Endothelial cell of umbilical vein (primary cell): ENCODE data around the gene MINDY4B. TPM values are rescaled to one million over a fixed set of nuclear protein-coding genes. Genes with fewer than 3 reads are reported as not detected.

Experiments used
- BruUV-seq: library from RNA; stranded (reverse); fragments of 400-500 nt; replicated peaks from 2 replicates; lab custom pipeline; 2021; lab: Mats Ljungman, UMichigan
- CTCF ChIA-PET: fragments of 300-600, 350-600 bp; sonication (Branson Sonifier 250); formaldehyde crosslinking; loops from one replicate; lab custom pipeline; 2021; ENCODE audit warnings: antibody characterized with exemption, inconsistent platforms; lab: Charles Lee
- POLR2A ChIA-PET: fragments of 300-600, 350-600 bp; sonication (Branson Sonifier 250); formaldehyde crosslinking; loops from one replicate; lab custom pipeline; 2021; ENCODE audit warnings: antibody characterized with exemption, inconsistent platforms; lab: Charles Lee
- DNase-seq: peaks from one replicate; pipeline ENCODE4 v3.0.0-alpha.2; 2011; ENCODE audit warnings: low read depth, low spot score
- FAIRE-seq: peaks from 2 replicates; lab custom pipeline; 2011; peaks lifted over from hg19 to GRCh38; lab: Jason Lieb, UNC
- H2AFZ ChIP-seq: 2 replicates; pipeline ENCODE4 v1.6.0; 2012; ENCODE audit warnings: low read depth, low read length, control low read depth, inconsistent platforms
- H3K27ac ChIP-seq: 2 replicates; pipeline ENCODE4 v1.5.1; 2011; ENCODE audit warnings: low read depth, mild to moderate bottlenecking, control low read depth, low read length, moderate library complexity; ENCODE audit not compliant: insufficient read depth
- H3K27me3 ChIP-seq, 2 experiments: 2 replicates each; pipeline versions ENCODE4 v1.6.0 to v1.6.1; 2011; ENCODE audit warnings: low read length in 2 of 2, mixed read lengths in 1 of 2; ENCODE audit not compliant: control insufficient read depth in 2 of 2, insufficient read depth in 2 of 2
- H3K36me3 ChIP-seq, 2 experiments: 2 replicates in 1 of 2; 3 replicates in 1 of 2; pipeline ENCODE4 v1.5.1; 2011; ENCODE audit warnings: low read length in 2 of 2, mild to moderate bottlenecking in 1 of 2, moderate library complexity in 1 of 2; ENCODE audit not compliant: control insufficient read depth in 2 of 2, insufficient read depth in 2 of 2; ENCODE audit errors: extremely low read depth in 1 of 2
- H3K4me1 ChIP-seq: 3 replicates; pipeline ENCODE4 v1.5.1; 2011; ENCODE audit warnings: mild to moderate bottlenecking, low read length; ENCODE audit not compliant: control insufficient read depth, insufficient read depth; ENCODE audit errors: extremely low read depth
- H3K4me2 ChIP-seq: 2 replicates; pipeline ENCODE4 v1.6.1; 2011; ENCODE audit warnings: low read length, control low read depth, mixed read lengths; ENCODE audit not compliant: insufficient read depth
- H3K4me3 ChIP-seq, 3 experiments: fragments of 200-600 bp in 1 of 3; sonication (generic), shearing (Covaris generic) in 1 of 3; replicated peaks in 1 of 3; 2 replicates each; pipeline ENCODE4 v1.5.1; 2011 to 2016; ENCODE audit warnings: control low read depth in 3 of 3, low read length in 3 of 3, mild to moderate bottlenecking in 2 of 3, inconsistent platforms in 1 of 3, low read depth in 1 of 3, moderate library complexity in 1 of 3; ENCODE audit not compliant: insufficient read depth in 1 of 3
- H3K79me2 ChIP-seq: 2 replicates; pipeline ENCODE4 v1.6.0; 2012; ENCODE audit warnings: low read length, inconsistent platforms; ENCODE audit not compliant: control insufficient read depth, insufficient read depth
- H3K9ac ChIP-seq: replicated peaks from 2 replicates; pipeline ENCODE3; 2011; ENCODE audit warnings: low read length, control low read depth; ENCODE audit not compliant: insufficient read depth; ENCODE audit errors: extremely low read depth
- H3K9me1 ChIP-seq: replicated peaks from 3 replicates; pipeline ENCODE4 v1.6.0; 2011; ENCODE audit warnings: mild to moderate bottlenecking, low read length; ENCODE audit not compliant: control insufficient read depth, insufficient read depth; ENCODE audit errors: extremely low read depth
- H3K9me3 ChIP-seq: replicated peaks from 2 replicates; pipeline ENCODE4 v1.5.1; 2012; ENCODE audit warnings: low read length, inconsistent platforms; ENCODE audit not compliant: control insufficient read depth, insufficient read depth
- H4K20me1 ChIP-seq: replicated peaks from 2 replicates; pipeline ENCODE3; 2011; ENCODE audit warnings: mild to moderate bottlenecking, low read length; ENCODE audit not compliant: control insufficient read depth, insufficient read depth; ENCODE audit errors: extremely low read depth
- CTCF ChIP-seq, 2 donors: IDR thresholded peaks; 1 replicate in 1 of 2; 2 replicates in 1 of 2; pipeline ENCODE4 v1.5.1; 2011; ENCODE audit warnings: low read length in 2 of 2, mild to moderate bottlenecking in 2 of 2, moderate library complexity in 2 of 2, control low read depth in 1 of 2, inconsistent platforms in 1 of 2, low read depth in 1 of 2; ENCODE audit not compliant: insufficient read depth in 1 of 2; ENCODE audit errors: extremely low read depth in 1 of 2
- EZH2 ChIP-seq: IDR thresholded peaks from 2 replicates; pipeline ENCODE4 v1.6.1; 2012; ENCODE audit warnings: borderline replicate concordance, low read depth, mild to moderate bottlenecking, moderate library complexity, low read length, inconsistent platforms; ENCODE audit not compliant: severe bottlenecking
- FOS ChIP-seq: IDR thresholded peaks from 2 replicates; pipeline ENCODE4 v1.6.1; 2011; ENCODE audit warnings: mild to moderate bottlenecking, low read length, moderate library complexity, borderline replicate concordance; ENCODE audit not compliant: insufficient read depth
- GATA2 ChIP-seq: IDR thresholded peaks from 2 replicates; pipeline ENCODE4 v1.7.0; 2011; ENCODE audit warnings: low read depth, mild to moderate bottlenecking, moderate library complexity, mixed read lengths, low read length; ENCODE audit not compliant: insufficient read length, insufficient read depth
- JUN ChIP-seq: IDR thresholded peaks from 2 replicates; pipeline ENCODE4 v1.6.1; 2011; ENCODE audit warnings: borderline replicate concordance, low read depth; ENCODE audit not compliant: insufficient read length, insufficient read depth
- MAX ChIP-seq: IDR thresholded peaks from 2 replicates; pipeline ENCODE4 v1.6.1; 2011; ENCODE audit not compliant: insufficient read depth, insufficient read length
- MYC ChIP-seq: IDR thresholded peaks from one replicate; pipeline ENCODE4 v1.6.1; 2011; ENCODE audit warnings: mild to moderate bottlenecking, low read depth, low read length
- POLR2A ChIP-seq: IDR thresholded peaks from 2 replicates; pipeline ENCODE4 v1.6.1; 2012; ENCODE audit warnings: low read depth, mild to moderate bottlenecking, control low read depth, low read length
- POLR2AphosphoS5 ChIP-seq: IDR thresholded peaks from 2 replicates; pipeline ENCODE4 v1.6.1; 2012; ENCODE audit warnings: low read depth, mild to moderate bottlenecking, control low read depth, low read length, moderate library complexity; ENCODE audit not compliant: insufficient read depth
- dilution Hi-C: fragments of 300-500 bp; cut with MboI; formaldehyde crosslinking; loops from one replicate; pipeline ENCODE4 v1.15.0; 2019; ENCODE audit warnings: low sequenced_read_pairs; ENCODE audit not compliant: extremely low pct_ligation_motif_present
- intact Hi-C: fragments of 100-400 bp; cut with micrococcal nuclease; formaldehyde crosslinking; loops from one replicate; pipeline ENCODE4 v1.10.0; 2022
- polyA plus RNA-seq, 4 experiments: library from polyadenylated mRNA; depleted of rRNA in 3 of 4; stranded (reverse) in 3 of 4; unstranded in 1 of 4; fragments of >200 nt; gene quantifications; 2 replicates each; pipeline versions ENCODE4 v1.2.1 to v1.2.3, GENCODE V29; 2011 to 2012; ENCODE audit warnings: missing spikeins in 1 of 4
- total RNA-seq: library from RNA; stranded (reverse); gene quantifications from 2 replicates; pipeline ENCODE4 v1.2.3, GENCODE V29; 2021

Gene MINDY4B
- total and polyA plus RNA-seq, 2 donors (not counting 3 experiments of a cell fraction or from before 2014, with no cell fraction given): not detected

GRCh38 chr3:150825916-150826377, 79.3 kb downstream of the MINDY4B start:
- H3K4me1 ChIP-seq: no peaks in the 10 kb centered on the region
- no peaks in the 10 kb centered on the region for H3K9me1 ChIP-seq
- dilution Hi-C loops: no loop called here
- POLR2A ChIA-PET: interaction anchor here (0.6 kb wide), 1 partner anchor 114 kb away, joined by 3 read pairs; no protein-coding TSS in a partner anchor
- H2AFZ ChIP-seq: no peak overlapping the region
- no peaks in the 10 kb centered on the region for H4K20me1 ChIP-seq
- H3K79me2 ChIP-seq: no peaks in the 10 kb centered on the region
- no peaks in the 10 kb centered on the region for H3K9me3 ChIP-seq
- H3K36me3 ChIP-seq: no peaks in the 10 kb centered on the region
- FAIRE-seq (no peak), DNase-seq (no peak)
- H3K27ac ChIP-seq: no peak overlapping the region
- no peak overlapping the region for H3K4me2 ChIP-seq
- H3K9ac ChIP-seq: no peak overlapping the region
- CTCF ChIA-PET: interaction anchor here (1.4 to 2.1 kb wide), 2 partner anchors 38 to 39 kb away, joined by 3 to 5 read pairs; no protein-coding TSS in a partner anchor
- TF ChIP-seq JUN (no peak), GATA2 (no peak), FOS (no peak), POLR2AphosphoS5 (no peak), MYC (no peak), POLR2A (no peak), CTCF (IDR thresholded peaks at IDR 0.05; ENCODE audit: extremely low read depth in 1 of 2, insufficient read depth in 1 of 2, low read depth in 1 of 2, low read length in 2 of 2) (no peak), MAX (no peak), EZH2 (no peak)
- intact Hi-C loops: no loop called here
- H3K4me3 ChIP-seq: no peak overlapping the region
- BruUV-seq: no TSS peak
- H3K27me3 ChIP-seq: peaks cover 0 to 2% of the 10 kb centered on the region in 2 experiments
